Panc1 (cell line): ENCODE results near the gene ABLIM2. TPM values are rescaled to one million over a fixed set of nuclear protein-coding genes. Genes with fewer than 3 reads are reported as not detected.

ENCODE experiments used
- ATAC-seq: fragments of 200-7000 bp; cut with Tn5 transposase; 2 replicates; pipeline ENCODE4 v1.9.1; 2020; ENCODE audit warnings: mild to moderate bottlenecking, moderate library complexity
- BruUV-seq: library from RNA; stranded (reverse); fragments of 400-500 nt; replicated peaks from 2 replicates; lab custom pipeline; 2021; lab: Mats Ljungman, UMichigan
- CTCF ChIA-PET: fragments of 300-600 bp; sonication (Branson Sonifier 250); formaldehyde crosslinking; loops from one replicate; lab custom pipeline; 2022; ENCODE audit warnings: antibody characterized with exemption; lab: Charles Lee
- POLR2A ChIA-PET: fragments of 300-600 bp; sonication (Branson Sonifier 250); formaldehyde crosslinking; loops from one replicate; lab custom pipeline; 2022; ENCODE audit warnings: antibody characterized with exemption; lab: Charles Lee
- DNase-seq: peaks from one replicate; pipeline ENCODE4 v3.0.0-alpha.2; 2010; ENCODE audit warnings: low read depth, low spot score
- H3K27ac ChIP-seq: 2 replicates; pipeline ENCODE4 v1.5.1; 2011; ENCODE audit warnings: mild to moderate bottlenecking, low read length, inconsistent platforms
- H3K27me3 ChIP-seq: fragments of 200-500 bp; sonication (Bioruptor generic); 2 replicates; pipeline ENCODE4 v1.6.0; 2014; ENCODE audit warnings: low read length, inconsistent platforms; ENCODE audit not compliant: control insufficient read depth, insufficient read depth
- H3K36me3 ChIP-seq: fragments of 200-500 bp; sonication (Bioruptor generic); 2 replicates; pipeline ENCODE4 v1.5.1; 2014; ENCODE audit warnings: inconsistent platforms, mild to moderate bottlenecking, low read length, moderate library complexity; ENCODE audit not compliant: control insufficient read depth, insufficient read depth
- H3K4me1 ChIP-seq: 2 replicates; pipeline ENCODE4 v1.5.1; 2011; ENCODE audit warnings: inconsistent platforms, mild to moderate bottlenecking, low read length, moderate library complexity; ENCODE audit not compliant: control insufficient read depth, insufficient read depth
- H3K4me3 ChIP-seq, 2 experiments: 2 replicates each; pipeline ENCODE4 v1.5.1; 2011 to 2012; ENCODE audit warnings: low read depth in 2 of 2, low read length in 2 of 2, mild to moderate bottlenecking in 2 of 2, inconsistent platforms in 1 of 2, moderate library complexity in 1 of 2
- H3K9me3 ChIP-seq: fragments of 200-500 bp; sonication (Bioruptor generic); 2 replicates; pipeline ENCODE4 v1.5.1; 2014; ENCODE audit warnings: low read depth, mild to moderate bottlenecking, inconsistent platforms, low read length, moderate library complexity; ENCODE audit not compliant: control insufficient read depth, insufficient read depth
- CTCF ChIP-seq: fragments of 450-650 bp; IDR thresholded peaks from 2 replicates; pipeline ENCODE4 v1.5.1; 2017; ENCODE audit warnings: mild to moderate bottlenecking
- POLR2AphosphoS5 ChIP-seq: IDR thresholded peaks from 2 replicates; pipeline ENCODE4 v1.6.1; 2012; ENCODE audit warnings: mild to moderate bottlenecking, low read depth, low read length, moderate library complexity
- REST ChIP-seq, 2 experiments: IDR thresholded peaks; 2 replicates each; pipeline ENCODE4 v1.6.1; 2011 to 2012; ENCODE audit warnings: low read depth in 2 of 2, control low read depth in 1 of 2, low read length in 1 of 2, mild to moderate bottlenecking in 1 of 2, moderate library complexity in 1 of 2; ENCODE audit not compliant: insufficient read depth in 1 of 2
- SIN3A ChIP-seq: IDR thresholded peaks from 2 replicates; pipeline ENCODE4 v1.6.1; 2012; ENCODE audit warnings: low read depth, mild to moderate bottlenecking, low read length, moderate library complexity, borderline replicate concordance; ENCODE audit not compliant: insufficient read depth
- TCF7L2 ChIP-seq: IDR thresholded peaks from 2 replicates; pipeline ENCODE4 v1.6.1; 2011; ENCODE audit warnings: mild to moderate bottlenecking, low read depth, low read length, inconsistent platforms
- in situ Hi-C: cut with HindIII; loops from 2 replicates; pipeline ENCODE4 v1.10.0; 2016; ENCODE audit warnings: low sequenced_read_pairs, low pct_unique_long_range_greater_than_20kb
- intact Hi-C: fragments of 100-400 bp; cut with micrococcal nuclease; formaldehyde crosslinking; loops from one replicate; pipeline ENCODE4 v1.10.0; 2022; ENCODE audit not compliant: unreplicated experiment
- total RNA-seq: library from RNA; stranded (reverse); gene quantifications from one replicate; pipeline ENCODE4 v1.2.1, GENCODE V29; 2021; ENCODE audit not compliant: unreplicated experiment

ABLIM2 gene
- total RNA-seq, 1 experiment from 2014 or later, result 0.64 TPM

GRCh38 chr4:8088966-8089491 is 69.6 kb downstream of the ABLIM2 start:
- intact Hi-C loops, result no loop called here
- POLR2A ChIA-PET, result no interaction called here
- no peaks in the 10 kb centered on the region for H3K27me3 ChIP-seq
- BruUV-seq, result no TSS peak
- no peak overlapping the region for H3K4me3 ChIP-seq
- H3K4me1 ChIP-seq, result no peaks in the 10 kb centered on the region; the same call in 1 of the 2 replicates
- peaks cover 12% of the 10 kb centered on the region; the same call in 1 of the 2 replicates for H3K9me3 ChIP-seq
- DNase-seq, result no peak
- no peak for ATAC-seq
- H3K27ac ChIP-seq, result no peak overlapping the region
- no peaks in the 10 kb centered on the region for H3K36me3 ChIP-seq
- no peak for TF ChIP-seq CTCF
- TF ChIP-seq POLR2AphosphoS5, result no peak
- no peak for TF ChIP-seq REST (IDR thresholded peaks at IDR 0.05; ENCODE audit: insufficient read depth in 1 of 2, low read depth in 2 of 2, low read length in 1 of 2)
- TF ChIP-seq SIN3A, result no peak
- TF ChIP-seq TCF7L2, result no peak
- in situ Hi-C loops, result no loop called here
- CTCF ChIA-PET, result no interaction called here

GRCh38 chr4:8087921-8088495 is 70.6 kb downstream of the ABLIM2 start:
- TF ChIP-seq CTCF (no peak), POLR2AphosphoS5 (no peak), SIN3A (no peak), TCF7L2 (no peak), REST (IDR thresholded peaks at IDR 0.05; ENCODE audit: insufficient read depth in 1 of 2, low read depth in 2 of 2, low read length in 1 of 2) (no peak)
- CTCF ChIA-PET, result no interaction called here

More at GRCh38 chr4:8087921-8088495, 70.6 kb downstream of the ABLIM2 start:
- H3K36me3 ChIP-seq, result no peaks in the 10 kb centered on the region
- intact Hi-C loops (no loop called here), in situ Hi-C loops (no loop called here)
- no peak for ATAC-seq
- no peak for DNase-seq
- H3K4me3 ChIP-seq, result no peak overlapping the region
- H3K9me3 ChIP-seq, result peaks cover 3% of the 10 kb centered on the region; the same call in 1 of the 2 replicates
- BruUV-seq, result no TSS peak
- H3K27me3 ChIP-seq, result no peaks in the 10 kb centered on the region
- no peaks in the 10 kb centered on the region; the same call in 1 of the 2 replicates for H3K4me1 ChIP-seq
- no peak overlapping the region for H3K27ac ChIP-seq
- POLR2A ChIA-PET, result no interaction called here
